ENCODE data around the gene FAM50B. TPM values are rescaled to one million over a fixed set of nuclear protein-coding genes. Genes with fewer than 3 reads are reported as not detected.

The FAM50B gene
- total RNA-seq, 2 donors from 2014 or later = 9.9 to 15.6 TPM

DNA sequence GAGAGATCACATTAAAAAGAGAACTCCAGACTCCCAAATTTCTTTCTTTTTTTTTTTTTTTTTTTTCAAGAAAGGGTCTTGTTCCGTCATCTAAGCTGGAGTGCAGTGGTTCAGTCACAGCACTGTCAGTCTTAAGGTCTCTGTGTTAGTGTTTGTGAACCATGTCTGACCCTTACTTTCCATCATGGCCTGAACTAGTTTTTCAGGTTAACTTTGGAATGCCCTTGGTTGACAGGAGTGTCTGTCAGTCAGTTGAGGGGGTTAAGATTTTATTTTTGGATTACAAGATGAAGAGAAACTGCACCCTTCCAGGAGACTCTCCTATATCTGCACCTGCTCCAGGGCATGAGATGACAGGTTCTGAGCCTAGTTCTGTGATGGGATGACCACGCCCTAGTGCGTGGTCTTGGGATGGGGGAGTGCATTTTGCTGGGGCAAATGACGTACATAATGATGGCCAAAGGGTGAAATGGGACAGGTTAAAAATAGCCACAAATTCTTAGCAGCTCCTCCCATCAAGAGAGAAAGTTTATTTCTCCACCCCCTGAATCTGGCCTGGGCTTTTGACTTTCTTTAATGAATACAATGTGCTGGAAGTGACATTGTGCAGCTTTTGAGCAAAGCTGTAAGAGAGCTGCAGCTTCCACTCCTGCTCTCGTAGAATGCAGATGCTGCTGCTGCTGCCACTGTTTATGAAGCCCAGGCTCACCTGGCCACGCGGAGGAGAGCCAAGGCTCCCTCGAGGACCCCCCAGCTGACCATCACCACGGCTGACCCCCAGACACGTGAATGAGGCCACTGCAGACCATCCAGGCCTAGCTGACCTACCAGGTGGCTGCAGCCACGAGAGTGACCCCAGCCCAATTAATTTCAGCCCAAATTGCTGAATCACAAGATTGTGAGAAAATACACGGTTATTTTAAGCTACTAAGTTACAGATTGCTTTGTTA is 29.7 kb upstream of the FAM50B start:
- no peaks in the 10 kb centered on the region for H3K36me3 ChIP-seq (replicated peaks in 1 of 2; ENCODE audit: insufficient read depth in 1 of 2, low read depth in 2 of 2)
- TF ChIP-seq POLR2A (IDR thresholded peaks at IDR 0.05) = no peak
- TF ChIP-seq, protein P1, sequence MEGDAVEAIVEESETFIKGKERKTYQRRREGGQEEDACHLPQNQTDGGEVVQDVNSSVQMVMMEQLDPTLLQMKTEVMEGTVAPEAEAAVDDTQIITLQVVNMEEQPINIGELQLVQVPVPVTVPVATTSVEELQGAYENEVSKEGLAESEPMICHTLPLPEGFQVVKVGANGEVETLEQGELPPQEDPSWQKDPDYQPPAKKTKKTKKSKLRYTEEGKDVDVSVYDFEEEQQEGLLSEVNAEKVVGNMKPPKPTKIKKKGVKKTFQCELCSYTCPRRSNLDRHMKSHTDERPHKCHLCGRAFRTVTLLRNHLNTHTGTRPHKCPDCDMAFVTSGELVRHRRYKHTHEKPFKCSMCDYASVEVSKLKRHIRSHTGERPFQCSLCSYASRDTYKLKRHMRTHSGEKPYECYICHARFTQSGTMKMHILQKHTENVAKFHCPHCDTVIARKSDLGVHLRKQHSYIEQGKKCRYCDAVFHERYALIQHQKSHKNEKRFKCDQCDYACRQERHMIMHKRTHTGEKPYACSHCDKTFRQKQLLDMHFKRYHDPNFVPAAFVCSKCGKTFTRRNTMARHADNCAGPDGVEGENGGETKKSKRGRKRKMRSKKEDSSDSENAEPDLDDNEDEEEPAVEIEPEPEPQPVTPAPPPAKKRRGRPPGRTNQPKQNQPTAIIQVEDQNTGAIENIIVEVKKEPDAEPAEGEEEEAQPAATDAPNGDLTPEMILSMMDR (IDR thresholded peaks at IDR 0.05) = no peak
- peaks cover 17% of the 10 kb centered on the region for H3K4me1 ChIP-seq
- 81 to 84% methylated on average over 8 to 12 of the region's 12 CpGs for WGBS, 2 donors
- intact Hi-C loops (cut with DNase I) = no loop called here
- no peaks in the 10 kb centered on the region for H3K27me3 ChIP-seq
- DNase-seq = no peak
- H3K27ac ChIP-seq = no peak overlapping the region
- no peak overlapping the region for H3K4me3 ChIP-seq
- ATAC-seq = no peak
- H3K9me3 ChIP-seq = no peaks in the 10 kb centered on the region

DNA sequence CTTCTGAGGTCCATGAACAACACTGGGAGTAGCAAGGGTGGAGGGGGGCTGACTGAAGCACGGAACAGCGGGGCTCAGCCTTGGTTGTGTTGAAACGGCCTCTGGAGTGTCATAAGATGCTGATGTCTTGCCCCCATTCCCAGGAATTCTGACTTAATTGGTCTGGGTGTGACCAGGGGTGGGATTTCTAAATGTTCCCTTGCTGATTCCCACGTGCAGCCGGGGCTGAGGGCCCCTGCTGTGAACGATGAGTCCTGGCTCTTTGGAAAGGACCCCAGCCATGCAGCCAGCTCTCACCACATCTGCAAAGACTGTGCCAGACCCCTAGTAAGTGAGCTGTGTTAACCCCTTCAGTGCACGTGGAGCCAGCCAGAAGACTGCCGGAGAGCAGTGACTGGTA is 28.6 kb upstream of the FAM50B start:
- peaks cover 28% of the 10 kb centered on the region for H3K4me1 ChIP-seq
- DNase-seq (no peak), ATAC-seq (no peak)
- no peaks in the 10 kb centered on the region for H3K36me3 ChIP-seq (replicated peaks in 1 of 2; ENCODE audit: insufficient read depth in 1 of 2, low read depth in 2 of 2)
- no peak overlapping the region for H3K27ac ChIP-seq
- no peaks in the 10 kb centered on the region for H3K27me3 ChIP-seq
- 87 to 90% methylated on average over 5 to 8 of the region's 8 CpGs for WGBS, 2 donors
- no peak for TF ChIP-seq POLR2A (IDR thresholded peaks at IDR 0.05)
- TF ChIP-seq, protein P1 (IDR thresholded peaks at IDR 0.05) = no peak
- H3K9me3 ChIP-seq = no peaks in the 10 kb centered on the region
- H3K4me3 ChIP-seq = no peak overlapping the region
- intact Hi-C loops (cut with DNase I) = no loop called here

DNA sequence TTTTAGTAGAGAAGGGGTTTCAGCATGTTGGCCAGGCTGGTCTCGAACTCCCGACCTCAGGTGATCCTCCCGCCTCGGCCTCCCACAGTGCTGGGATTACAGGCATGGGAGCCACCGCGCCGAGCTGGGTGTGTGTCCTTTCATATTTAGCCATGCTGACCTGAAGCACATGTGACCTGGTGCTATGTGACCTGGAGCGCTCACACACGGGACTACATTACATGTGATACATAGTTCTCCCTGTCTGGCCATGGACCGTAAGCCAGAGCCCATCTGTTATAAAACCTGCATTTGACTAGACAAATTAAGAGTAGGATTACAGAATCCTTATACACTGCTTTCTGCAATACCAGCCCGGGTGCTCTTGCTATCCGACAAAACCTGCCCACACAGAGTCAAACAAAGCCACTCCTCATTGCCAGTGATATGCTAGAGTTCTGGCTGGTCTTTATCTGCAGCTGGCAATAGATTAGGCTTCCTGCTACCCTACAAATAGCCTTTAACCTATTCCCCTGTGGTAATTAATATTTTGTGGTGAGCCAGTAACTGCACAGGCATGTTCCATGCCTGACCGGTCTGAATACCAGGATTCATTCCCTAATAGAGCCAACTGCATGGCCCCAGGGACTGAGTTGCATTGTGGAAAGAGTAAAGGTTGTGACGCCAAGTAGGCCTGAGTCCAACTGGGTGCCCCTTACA is 26.3 kb upstream of the FAM50B start:
- no peaks in the 10 kb centered on the region for H3K27me3 ChIP-seq
- TF ChIP-seq, protein P1 (IDR thresholded peaks at IDR 0.05) = no peak
- TF ChIP-seq POLR2A (IDR thresholded peaks at IDR 0.05) = peak in 1 of 3 donors; percentile 15
- intact Hi-C loops (cut with DNase I) = no loop called here
- no peaks in the 10 kb centered on the region for H3K36me3 ChIP-seq (replicated peaks in 1 of 2; ENCODE audit: insufficient read depth in 1 of 2, low read depth in 2 of 2)
- peak overlapping the region; percentile 16 to 64 (median 60) for H3K27ac ChIP-seq
- H3K4me1 ChIP-seq = peaks cover 43% of the 10 kb centered on the region
- peak; percentile 15 for ATAC-seq
- 42 to 43% methylated on average over 14 of the region's 14 CpGs for WGBS, 2 donors
- H3K4me3 ChIP-seq = no peak overlapping the region
- DNase-seq = peak in 3 of 4 donors; percentile 41 to 61 (median 56)
- no peaks in the 10 kb centered on the region for H3K9me3 ChIP-seq

DNA sequence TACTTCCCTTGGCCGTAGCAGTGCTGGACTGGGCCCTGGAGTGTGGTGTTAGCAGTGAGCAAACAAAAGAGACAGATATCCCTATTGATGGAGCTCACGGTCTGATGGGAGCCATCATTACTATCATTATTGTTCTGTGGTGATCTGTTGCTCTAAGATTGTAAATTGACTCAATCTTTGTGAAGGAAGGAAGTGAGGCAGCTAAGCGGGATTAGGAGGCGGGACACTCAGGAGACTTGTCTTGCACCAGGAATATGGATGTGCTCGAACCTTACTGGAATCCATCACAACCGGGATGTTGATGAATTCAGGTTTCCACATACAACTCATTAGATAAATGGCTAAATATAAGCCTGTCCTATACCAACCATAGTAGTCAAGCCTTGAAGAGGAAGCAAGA is 25.5 kb upstream of the FAM50B start:
- 89 to 95% methylated on average over 6 of the region's 6 CpGs for WGBS, 2 donors
- intact Hi-C loops (cut with DNase I) = no loop called here
- peak overlapping the region; percentile 16 to 64 (median 60) for H3K27ac ChIP-seq

More for the DNA sequence above, 25.5 kb upstream of the FAM50B start:
- H3K27me3 ChIP-seq = no peaks in the 10 kb centered on the region
- H3K36me3 ChIP-seq (replicated peaks in 1 of 2; ENCODE audit: insufficient read depth in 1 of 2, low read depth in 2 of 2) = no peaks in the 10 kb centered on the region
- peaks cover 43% of the 10 kb centered on the region for H3K4me1 ChIP-seq
- TF ChIP-seq POLR2A (IDR thresholded peaks at IDR 0.05) = no peak
- TF ChIP-seq, protein P1 (IDR thresholded peaks at IDR 0.05) = no peak
- ATAC-seq = no peak
- no peak overlapping the region for H3K4me3 ChIP-seq
- no peaks in the 10 kb centered on the region for H3K9me3 ChIP-seq
- no peak for DNase-seq
